OCI-LY1 (cell line): Measurements from ENCODE around the gene DMPK.

Experiments used
- H2AFZ ChIP-seq: fragments of 200-600 bp; sonication (generic), shearing (Covaris generic); 2 replicates; pipeline ENCODE4 v1.6.0; 2014; ENCODE audit warnings: antibody characterized with exemption, mild to moderate bottlenecking, low read length
- H3F3A ChIP-seq: fragments of 200-600 bp; sonication (generic), shearing (Covaris generic); 2 replicates; pipeline ENCODE4 v1.6.0; 2014; ENCODE audit warnings: mild to moderate bottlenecking, antibody characterized with exemption, low read length, moderate library complexity; ENCODE audit not compliant: insufficient read depth
- H3K27ac ChIP-seq: fragments of 200-600 bp; sonication (generic); 2 replicates; pipeline ENCODE4 v1.5.1; 2014; ENCODE audit warnings: low read length, mixed run types, mild to moderate bottlenecking, low read depth; ENCODE audit not compliant: poor library complexity, severe bottlenecking
- H3K27me3 ChIP-seq: fragments of 200-600 bp; sonication (generic); 2 replicates; pipeline ENCODE4 v1.6.0; 2014; ENCODE audit warnings: antibody characterized with exemption, mild to moderate bottlenecking, low read length, moderate library complexity; ENCODE audit not compliant: insufficient read depth
- H3K36me3 ChIP-seq: fragments of 200-600 bp; sonication (generic); 2 replicates; pipeline ENCODE4 v1.6.1; 2014; ENCODE audit warnings: mild to moderate bottlenecking, antibody characterized with exemption, low read length, moderate library complexity, mixed read lengths; ENCODE audit not compliant: insufficient read depth
- H3K4me1 ChIP-seq: fragments of 200-600 bp; sonication (generic); 2 replicates; pipeline ENCODE4 v1.5.1; 2014; ENCODE audit warnings: mild to moderate bottlenecking, low read length, moderate library complexity; ENCODE audit not compliant: insufficient read depth, severe bottlenecking
- H3K4me2 ChIP-seq: fragments of 200-600 bp; sonication (generic), shearing (Covaris generic); 2 replicates; pipeline ENCODE4 v1.6.1; 2014; ENCODE audit warnings: low read length
- H3K4me3 ChIP-seq: fragments of 200-600 bp; sonication (generic); 2 replicates; pipeline ENCODE4 v1.5.1; 2014; ENCODE audit warnings: low read length, low read depth, mild to moderate bottlenecking, mixed read lengths; ENCODE audit not compliant: poor library complexity, severe bottlenecking
- H3K79me2 ChIP-seq: fragments of 200-600 bp; shearing (Covaris generic); 2 replicates; pipeline ENCODE4 v1.6.1; 2016; ENCODE audit warnings: mixed run types, low read length, mixed read lengths; ENCODE audit not compliant: insufficient read depth
- H3K9ac ChIP-seq: fragments of 200-600 bp; sonication (generic), shearing (Covaris generic); 2 replicates; pipeline ENCODE4 v1.6.1; 2014; ENCODE audit warnings: mild to moderate bottlenecking, low read length, mixed read lengths
- H3K9me2 ChIP-seq: fragments of 200-600 bp; sonication (generic), shearing (Covaris generic); 2 replicates; pipeline ENCODE4 v1.6.1; 2014; ENCODE audit warnings: low read depth, mild to moderate bottlenecking, low read length, mixed read lengths
- H3K9me3 ChIP-seq: fragments of 200-600 bp; shearing (Covaris generic); 2 replicates; pipeline ENCODE4 v1.6.1; 2014; ENCODE audit warnings: low read length, mixed read lengths
- H4K20me1 ChIP-seq: fragments of 200-600 bp; sonication (generic), shearing (Covaris generic); 2 replicates; pipeline ENCODE4 v1.6.0; 2016; ENCODE audit warnings: mild to moderate bottlenecking, low read length; ENCODE audit not compliant: insufficient read depth
- EZH2 ChIP-seq: fragments of 200-600 bp; sonication (generic), shearing (Covaris generic); IDR thresholded peaks from 2 replicates; pipeline ENCODE4 v1.8.0; 2017; ENCODE audit warnings: borderline replicate concordance, mixed run types, mild to moderate bottlenecking, antibody characterized with exemption, low read length, moderate library complexity, mixed read lengths
- TF ChIP-seq, protein P1 (sequence below): fragments of 200-600 bp; sonication (generic), shearing (Covaris generic); IDR thresholded peaks from 2 replicates; pipeline ENCODE4 v1.5.1; 2017; ENCODE audit warnings: mild to moderate bottlenecking, antibody characterized with exemption, low read length, moderate library complexity, mixed read lengths

Gene DMPK

DNA sequence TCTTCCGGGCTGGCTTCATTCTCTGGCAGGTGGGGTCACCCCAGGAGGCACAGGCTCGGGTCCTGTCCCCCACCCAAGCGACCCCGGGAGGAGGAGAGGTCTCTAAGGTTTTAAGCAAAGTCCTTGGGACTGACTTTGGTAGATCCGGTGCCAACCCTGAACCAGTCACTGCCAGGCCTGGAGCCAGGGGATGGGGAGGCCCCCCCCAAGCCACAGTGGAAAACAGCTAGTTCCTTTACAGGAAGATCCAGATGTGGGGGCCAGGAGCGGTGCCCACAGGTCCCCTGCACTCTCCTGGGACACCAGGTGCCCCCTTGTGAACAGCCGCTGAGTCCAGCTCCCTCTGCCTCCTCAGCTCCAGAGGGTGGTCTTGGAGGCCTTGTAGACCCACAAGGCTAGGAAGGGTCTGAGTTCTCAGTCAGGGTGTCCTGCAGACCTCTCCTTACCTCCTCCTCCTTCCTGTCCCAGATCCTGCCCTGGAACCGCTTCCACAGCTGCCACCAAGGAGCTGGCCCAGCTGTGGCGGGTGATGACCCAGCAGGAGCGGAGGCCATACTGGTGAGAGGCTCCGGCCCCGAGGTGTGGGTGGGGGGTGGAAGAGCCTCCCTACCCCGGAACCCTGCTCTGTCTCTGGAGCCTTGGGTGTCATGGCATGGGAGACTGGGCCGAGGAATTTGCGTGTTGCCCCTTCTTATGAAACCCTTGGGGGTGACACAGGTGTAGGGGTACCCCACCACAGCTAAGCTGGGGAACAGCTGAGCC is 19.2 kb downstream of the DMPK start:
- Histone ChIP-seq H3K27me3 (no peaks in the 10 kb centered on the region; the same call in 1 of the 2 replicates), H2AFZ (no peak overlapping the region), H3K27ac (no peak overlapping the region), H3K9ac (no peak overlapping the region), H3F3A (no peaks in the 10 kb centered on the region), H3K4me3 (no peak overlapping the region), H4K20me1 (no peaks in the 10 kb centered on the region), H3K9me3 (no peaks in the 10 kb centered on the region), H3K4me1 (peaks cover 3% of the 10 kb centered on the region), H3K9me2 (no peaks in the 10 kb centered on the region), H3K4me2 (no peak overlapping the region), H3K79me2 (no peaks in the 10 kb centered on the region), H3K36me3 (no peaks in the 10 kb centered on the region)
- TF ChIP-seq, protein P1, sequence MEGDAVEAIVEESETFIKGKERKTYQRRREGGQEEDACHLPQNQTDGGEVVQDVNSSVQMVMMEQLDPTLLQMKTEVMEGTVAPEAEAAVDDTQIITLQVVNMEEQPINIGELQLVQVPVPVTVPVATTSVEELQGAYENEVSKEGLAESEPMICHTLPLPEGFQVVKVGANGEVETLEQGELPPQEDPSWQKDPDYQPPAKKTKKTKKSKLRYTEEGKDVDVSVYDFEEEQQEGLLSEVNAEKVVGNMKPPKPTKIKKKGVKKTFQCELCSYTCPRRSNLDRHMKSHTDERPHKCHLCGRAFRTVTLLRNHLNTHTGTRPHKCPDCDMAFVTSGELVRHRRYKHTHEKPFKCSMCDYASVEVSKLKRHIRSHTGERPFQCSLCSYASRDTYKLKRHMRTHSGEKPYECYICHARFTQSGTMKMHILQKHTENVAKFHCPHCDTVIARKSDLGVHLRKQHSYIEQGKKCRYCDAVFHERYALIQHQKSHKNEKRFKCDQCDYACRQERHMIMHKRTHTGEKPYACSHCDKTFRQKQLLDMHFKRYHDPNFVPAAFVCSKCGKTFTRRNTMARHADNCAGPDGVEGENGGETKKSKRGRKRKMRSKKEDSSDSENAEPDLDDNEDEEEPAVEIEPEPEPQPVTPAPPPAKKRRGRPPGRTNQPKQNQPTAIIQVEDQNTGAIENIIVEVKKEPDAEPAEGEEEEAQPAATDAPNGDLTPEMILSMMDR: no peak
- no peak for TF ChIP-seq EZH2

- Histone ChIP-seq H3K9ac (no peak overlapping the region), H3K9me3 (no peaks in the 10 kb centered on the region), H3K9me2 (no peaks in the 10 kb centered on the region), H3K27ac (no peak overlapping the region), H2AFZ (no peak overlapping the region), H3K4me3 (no peak overlapping the region), H3K27me3 (no peaks in the 10 kb centered on the region; the same call in 1 of the 2 replicates), H3K36me3 (no peaks in the 10 kb centered on the region), H4K20me1 (no peaks in the 10 kb centered on the region), H3F3A (no peaks in the 10 kb centered on the region), H3K4me2 (no peak overlapping the region), H3K79me2 (no peaks in the 10 kb centered on the region), H3K4me1 (no peaks in the 10 kb centered on the region)
- TF ChIP-seq, protein P1: no peak
- no peak for TF ChIP-seq EZH2
Measured at GRCh38 chr19:45761714-45762113, 20.6 kb downstream of the DMPK start.

DNA sequence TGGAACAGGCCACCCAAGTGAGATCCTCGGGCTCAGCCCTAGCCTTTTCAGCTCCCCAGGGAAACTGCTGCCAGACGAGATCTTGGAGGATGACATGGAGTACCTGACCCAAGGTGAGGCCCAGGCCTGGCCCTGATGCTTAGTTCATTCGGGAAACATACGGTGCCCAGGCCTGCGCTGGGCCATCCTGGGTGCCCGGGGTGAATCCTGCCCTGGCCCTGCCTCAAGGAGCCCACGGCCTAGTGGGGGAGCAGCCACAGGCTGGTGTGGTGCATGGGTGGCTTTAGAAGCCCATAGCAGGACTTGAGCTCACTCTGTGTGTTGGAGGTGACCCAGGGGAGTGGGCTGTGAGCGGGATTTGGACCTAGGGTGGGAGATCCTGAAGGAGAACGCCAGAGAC is 23.4 kb downstream of the DMPK start:
- Histone ChIP-seq H3K9me2 (no peaks in the 10 kb centered on the region), H3K4me1 (no peaks in the 10 kb centered on the region), H3K4me3 (no peak overlapping the region), H3F3A (no peaks in the 10 kb centered on the region), H3K36me3 (no peaks in the 10 kb centered on the region), H3K4me2 (no peak overlapping the region), H3K27ac (no peak overlapping the region), H3K9me3 (no peaks in the 10 kb centered on the region), H4K20me1 (no peaks in the 10 kb centered on the region), H2AFZ (no peak overlapping the region), H3K9ac (no peak overlapping the region), H3K27me3 (0 out of 2 replicates have a peak, but pooled peaks cover 4% of the 10 kb centered on the region), H3K79me2 (no peaks in the 10 kb centered on the region)
- no peak for TF ChIP-seq EZH2
- TF ChIP-seq, protein P1: no peak
